Tongue (tissue), 2 donors: ENCODE measurements around the gene PBXIP1. TPM values are rescaled to one million over a fixed set of nuclear protein-coding genes. Genes with fewer than 3 reads are reported as not detected.
"Not testable (repeated sequence)": the region's sequence is repeated elsewhere in the genome, so short reads cannot be mapped to it uniquely, and the experiment has no call there.

Experiments used
- DNase-seq: peaks from one replicate; pipeline ENCODE4 v3.0.0-alpha.2; 2015
- total RNA-seq: library from RNA; depleted of rRNA; stranded (reverse); fragments of >200 nt; gene quantifications from one replicate; pipeline ENCODE4 v1.2.3, GENCODE V29; 2014

PBXIP1 gene
- total RNA-seq, 1 donor from 2014 or later: 222 TPM

DNA sequence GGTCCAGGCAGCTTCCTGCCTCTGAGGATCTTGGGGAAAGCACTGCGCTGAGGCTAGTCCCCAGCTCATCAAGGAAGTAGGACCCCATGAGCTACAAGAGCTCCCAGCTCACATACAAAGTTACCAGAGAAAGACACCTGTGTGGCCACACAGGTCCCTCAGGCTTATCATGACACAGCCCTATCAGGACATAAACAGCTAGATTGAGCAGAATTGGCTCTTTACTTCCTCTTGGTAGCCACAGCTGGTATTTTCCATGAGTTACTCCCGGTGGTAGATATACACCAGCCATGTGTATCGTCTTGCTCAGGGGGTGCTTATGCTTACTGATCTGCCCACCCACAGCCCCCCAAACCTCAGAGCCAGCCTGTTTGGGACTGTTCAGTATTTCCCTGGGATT, 38.7 kb upstream of the PBXIP1 start:
- no peak for DNase-seq

DNA sequence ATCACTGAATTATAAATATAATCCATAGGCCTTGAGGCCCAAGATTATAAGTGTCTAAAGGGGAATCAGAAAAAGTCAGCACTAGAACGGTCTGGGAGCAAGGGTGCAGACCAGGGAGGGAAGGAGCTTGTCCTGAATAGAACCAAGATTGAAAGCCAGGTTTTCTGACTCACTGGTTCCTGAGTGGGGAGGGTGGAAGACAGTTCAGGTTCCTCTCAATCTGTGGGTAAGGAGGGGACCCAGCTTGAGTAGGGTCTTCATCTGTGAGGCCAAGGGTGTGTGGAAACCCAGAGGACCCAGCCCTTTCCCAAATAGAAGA, 38.3 kb upstream of the PBXIP1 start:
- no peak for DNase-seq

DNA sequence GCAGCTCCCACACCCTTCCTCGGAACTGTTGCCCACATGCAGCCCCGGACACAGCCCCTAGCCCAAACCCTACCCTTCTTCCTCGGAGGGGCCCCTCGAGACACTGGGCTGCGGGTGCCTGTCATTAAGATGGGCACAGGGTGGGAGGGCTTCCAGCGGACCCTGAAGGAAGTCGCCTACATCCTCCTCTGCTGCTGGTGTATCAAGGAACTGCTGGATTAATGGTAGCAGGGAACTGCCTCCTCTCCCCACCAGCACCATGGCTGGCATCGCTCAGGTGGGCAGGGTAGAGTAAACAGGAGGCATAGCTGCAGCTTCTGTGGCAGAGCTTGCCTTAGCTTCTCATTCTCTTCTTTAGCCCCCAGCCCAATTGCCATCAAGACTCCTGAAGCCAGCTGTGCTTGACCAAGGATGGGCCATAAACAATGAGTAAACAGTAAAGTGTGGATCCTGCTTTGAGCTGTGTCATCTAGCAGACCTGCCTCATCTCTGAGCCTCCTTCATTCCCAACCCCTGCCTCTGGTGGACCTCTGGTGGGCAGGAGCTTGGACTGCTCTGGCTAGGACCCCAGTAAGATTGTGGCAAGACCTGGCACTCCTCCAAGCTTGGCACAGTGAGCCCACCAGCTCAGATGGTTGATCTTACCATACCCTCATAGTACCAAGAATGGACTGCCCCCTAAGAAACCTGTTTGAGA, 37.8 kb upstream of the PBXIP1 start, which contains the start of gene LENEP:
LENEP (plus strand) TSS at position 15 of the 697 bp plus-strand sequence; CDS start at position 37, 22 bp downstream.
- DNase-seq: no peak

DNA sequence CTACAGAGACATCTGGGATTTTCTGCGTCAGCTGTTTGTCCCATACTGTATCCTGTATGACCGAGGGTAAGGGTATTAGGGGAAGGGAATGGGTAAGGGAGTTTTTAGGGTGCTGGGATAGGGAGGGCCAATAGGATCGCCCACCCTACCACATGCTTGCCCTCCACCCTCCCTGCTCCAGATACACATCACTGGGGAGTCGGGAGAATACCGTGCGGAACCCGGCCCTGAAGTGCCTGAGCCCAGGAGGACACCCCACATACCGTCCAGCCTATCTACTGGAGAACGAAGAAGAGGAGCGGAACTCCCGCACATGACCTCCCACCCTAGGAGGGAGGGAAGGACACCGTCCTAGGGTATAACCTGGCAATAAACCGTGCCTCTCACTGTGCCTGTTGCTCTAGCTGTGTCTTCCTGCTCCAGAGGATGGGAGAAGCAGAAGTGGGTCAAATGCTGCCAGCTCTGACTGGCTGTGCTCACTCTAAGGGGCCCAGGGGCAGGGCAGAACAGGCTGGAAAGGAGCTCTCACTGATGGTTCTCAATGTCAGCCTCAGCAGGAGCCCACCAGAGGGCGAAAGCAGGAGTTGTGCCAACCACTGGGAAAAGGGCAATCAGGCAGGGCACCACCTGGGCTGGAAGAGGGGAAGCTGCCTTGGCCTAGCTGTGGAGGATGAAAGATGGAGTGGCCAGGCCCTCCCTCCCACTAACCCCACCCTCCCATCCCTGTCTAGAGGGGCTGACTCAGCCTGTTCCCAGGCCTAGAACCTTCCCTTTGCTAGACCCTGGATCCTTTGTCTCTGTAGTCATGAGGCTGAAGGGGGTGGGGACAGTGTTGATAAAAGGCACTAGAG, 37.0 kb upstream of the PBXIP1 start:
- no peak for DNase-seq

DNA sequence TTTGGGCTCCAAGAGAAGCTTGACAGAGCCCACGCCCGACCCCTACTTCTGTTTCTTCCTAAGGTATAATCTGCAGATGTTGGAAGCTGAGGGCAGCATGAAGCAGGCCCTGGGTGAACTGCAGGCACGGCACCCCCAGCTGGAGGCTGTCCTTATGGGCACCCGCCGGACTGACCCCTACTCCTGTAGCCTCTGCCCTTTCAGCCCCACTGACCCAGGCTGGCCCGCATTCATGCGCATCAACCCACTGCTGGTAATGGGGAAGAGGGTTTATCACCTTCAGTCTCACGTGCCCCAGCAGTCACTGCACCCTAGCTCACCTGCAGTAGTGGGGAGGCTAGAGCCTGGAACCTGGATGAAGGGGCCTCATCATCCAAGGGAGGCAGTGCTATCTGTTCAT, 34.4 kb upstream of the PBXIP1 start:
- DNase-seq: no peak

DNA sequence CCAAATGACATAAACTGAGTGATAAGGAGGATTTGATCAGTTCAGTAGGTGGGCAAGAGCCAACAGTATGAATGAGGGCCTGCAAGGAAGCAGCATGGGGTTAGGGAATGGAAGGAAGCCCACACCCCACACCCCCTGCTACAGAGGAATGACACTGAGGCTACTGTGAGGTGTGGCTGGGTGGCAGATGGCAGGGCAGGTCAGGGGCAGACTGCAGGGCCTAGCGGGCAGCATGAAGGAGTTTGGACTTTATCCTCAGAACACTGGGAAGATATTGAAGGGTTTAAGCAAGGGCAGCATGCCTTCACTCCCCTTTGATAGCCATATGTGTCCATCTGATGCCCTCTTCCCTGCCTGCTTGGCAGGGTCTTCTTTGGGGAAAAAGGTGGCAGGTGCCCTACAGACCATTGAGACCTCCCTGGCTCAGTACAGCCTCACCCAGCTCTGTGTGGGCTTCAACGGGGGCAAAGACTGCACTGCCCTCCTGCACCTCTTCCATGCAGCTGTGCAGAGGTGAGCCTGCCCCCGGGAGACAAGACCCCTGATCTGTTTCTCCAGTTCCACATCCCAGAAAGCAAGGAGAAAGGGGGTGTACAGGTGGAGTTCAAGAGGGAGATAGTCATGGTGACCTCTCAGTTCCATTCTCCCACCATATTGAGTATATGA, 33.4 kb upstream of the PBXIP1 start:
- no peak for DNase-seq

DNA sequence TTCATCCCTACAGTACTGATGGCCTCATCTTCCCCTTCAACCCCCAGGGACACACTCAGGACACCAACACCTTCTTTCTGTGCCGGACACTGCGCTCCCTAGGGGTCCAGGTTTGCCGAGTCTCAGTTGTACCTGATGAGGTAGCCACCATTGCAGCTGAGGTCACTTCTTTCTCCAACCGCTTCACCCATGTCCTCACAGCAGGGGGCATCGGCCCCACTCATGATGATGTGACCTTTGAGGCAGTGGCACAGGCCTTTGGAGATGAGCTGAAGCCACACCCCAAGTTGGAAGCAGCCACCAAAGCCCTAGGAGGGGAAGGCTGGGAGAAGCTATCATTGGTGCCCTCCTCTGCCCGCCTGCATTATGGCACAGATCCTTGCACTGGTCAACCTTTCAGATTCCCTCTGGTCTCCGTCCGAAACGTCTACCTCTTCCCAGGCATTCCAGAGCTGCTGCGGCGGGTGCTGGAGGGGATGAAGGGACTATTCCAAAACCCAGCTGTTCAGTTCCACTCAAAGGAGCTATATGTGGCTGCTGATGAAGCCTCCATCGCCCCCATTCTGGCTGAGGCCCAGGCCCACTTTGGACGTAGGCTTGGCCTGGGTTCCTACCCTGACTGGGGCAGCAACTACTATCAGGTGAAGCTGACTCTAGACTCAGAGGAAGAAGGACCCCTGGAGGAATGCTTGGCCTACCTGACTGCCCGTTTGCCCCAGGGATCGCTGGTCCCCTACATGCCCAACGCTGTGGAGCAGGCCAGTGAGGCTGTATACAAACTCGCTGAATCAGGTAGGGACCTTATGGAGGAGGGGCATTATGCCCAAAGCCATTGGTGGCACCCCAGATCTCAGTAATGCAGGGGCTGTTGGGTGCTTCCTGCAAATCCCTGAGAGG, 32.4 kb upstream of the PBXIP1 start:
- no peak for DNase-seq

DNA sequence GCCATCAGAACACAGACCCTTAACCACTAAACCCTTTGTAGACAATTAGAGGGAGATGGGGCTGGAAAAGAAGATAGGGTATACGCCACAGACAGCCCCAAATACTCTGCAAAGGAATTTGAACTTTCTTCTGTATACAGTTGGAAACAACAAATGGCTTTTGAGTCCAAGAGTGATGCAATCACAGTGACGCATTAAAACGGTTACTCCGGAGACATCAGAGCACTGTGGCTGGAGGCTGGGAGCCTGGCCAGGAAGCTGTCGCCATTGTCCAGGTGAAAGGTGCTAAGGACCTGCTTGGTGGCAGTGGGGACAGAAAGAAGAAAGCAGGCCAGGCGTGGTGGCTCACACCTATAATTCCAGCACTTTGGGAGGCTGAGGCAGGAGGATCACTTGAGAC, 31.4 kb upstream of the PBXIP1 start:
- DNase-seq: no peak

DNA sequence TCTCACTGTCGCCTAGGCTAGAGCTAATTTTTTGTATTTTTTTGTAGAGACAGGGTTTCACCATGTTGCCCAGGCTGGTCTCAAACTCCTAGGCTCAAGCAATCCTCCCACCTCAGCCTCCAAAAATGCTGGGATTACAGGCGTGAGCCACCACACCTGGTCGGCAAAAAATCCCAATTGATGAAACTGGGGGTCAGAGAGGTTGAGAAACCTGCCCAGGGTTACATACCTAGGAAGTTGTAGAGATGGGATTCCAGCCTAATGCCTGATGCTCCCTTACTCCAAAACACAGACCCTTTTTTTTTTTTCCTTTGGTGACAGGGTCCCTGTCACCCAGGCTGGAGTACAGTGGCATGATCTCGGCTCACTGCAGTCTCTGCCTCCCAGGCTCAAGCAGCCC, 30.8 kb upstream of the PBXIP1 start:
- DNase-seq: not testable (repeated sequence)

DNA sequence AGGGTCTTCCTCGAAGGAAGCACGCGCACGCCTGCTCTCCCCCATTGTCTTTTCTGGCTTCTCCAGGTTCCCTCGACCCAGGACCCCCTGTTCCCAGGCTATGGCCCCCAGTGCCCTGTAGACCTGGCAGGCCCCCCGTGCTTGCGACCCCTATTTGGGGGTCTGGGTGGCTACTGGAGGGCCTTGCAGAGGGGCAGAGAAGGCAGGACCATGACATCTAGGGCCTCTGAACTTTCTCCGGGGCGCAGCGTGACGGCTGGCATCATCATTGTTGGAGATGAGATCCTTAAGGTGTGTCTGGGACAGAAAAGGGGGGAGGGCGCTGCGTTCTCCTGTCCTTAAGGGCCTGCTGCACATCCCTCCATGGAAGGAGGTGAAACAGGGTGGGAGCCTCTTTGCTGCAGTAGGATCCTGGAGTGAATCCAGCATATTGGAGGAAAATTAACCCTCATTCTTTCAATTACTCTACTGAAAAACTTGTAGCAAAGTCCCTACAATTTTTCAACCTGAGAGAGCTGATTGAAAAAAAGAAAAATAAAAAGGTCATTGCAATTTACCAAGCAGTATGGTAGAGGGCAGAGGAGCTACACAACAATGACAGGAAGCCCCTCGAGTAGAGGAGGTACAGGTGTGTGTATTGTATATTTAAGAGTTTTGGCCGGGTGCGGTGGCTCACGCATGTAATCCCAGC, 28.0 kb upstream of the PBXIP1 start:
- no peak for DNase-seq

DNA sequence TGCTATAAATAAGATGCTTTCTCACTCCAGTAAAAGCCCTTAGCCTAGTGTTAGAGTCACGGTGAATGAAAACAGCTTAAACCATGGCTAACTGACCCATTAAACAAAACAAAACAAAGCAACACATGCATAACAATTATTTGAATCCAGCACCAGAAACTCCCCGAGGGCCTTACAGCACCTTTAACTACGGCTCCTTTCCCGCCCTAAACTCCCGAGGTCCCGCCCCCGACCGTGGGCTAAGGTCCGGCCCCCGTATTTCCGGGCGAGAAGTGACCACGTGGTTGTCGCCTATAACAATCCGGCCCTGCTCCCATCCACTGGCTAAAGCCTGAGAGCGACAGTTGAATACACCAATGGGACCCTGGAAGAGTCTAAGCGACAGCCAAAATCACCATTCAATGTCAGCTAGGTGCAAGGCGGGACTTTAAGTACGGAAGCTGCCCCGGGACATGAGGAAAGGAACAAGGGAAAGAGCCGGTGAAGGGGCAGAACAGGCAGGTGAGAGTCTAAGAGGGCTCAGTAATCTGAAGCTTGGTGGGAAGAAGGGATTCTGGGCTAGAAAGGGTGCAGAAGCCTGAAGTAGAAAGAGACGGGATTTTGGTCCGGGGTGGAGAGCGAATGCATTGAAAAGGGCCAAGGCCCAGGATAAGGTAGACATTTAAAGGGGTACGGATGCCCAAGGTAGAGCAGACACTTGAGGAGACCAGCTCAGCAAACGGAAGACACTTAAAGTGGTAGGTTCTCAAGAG, 27.2 kb upstream of the PBXIP1 start, which contains the start of gene FLAD1:
FLAD1 (plus strand) TSS at position 448 of the 752 bp plus-strand sequence. CDS start 351 bp downstream, outside the sequence.
- DNase-seq: peak; percentile 99

DNA sequence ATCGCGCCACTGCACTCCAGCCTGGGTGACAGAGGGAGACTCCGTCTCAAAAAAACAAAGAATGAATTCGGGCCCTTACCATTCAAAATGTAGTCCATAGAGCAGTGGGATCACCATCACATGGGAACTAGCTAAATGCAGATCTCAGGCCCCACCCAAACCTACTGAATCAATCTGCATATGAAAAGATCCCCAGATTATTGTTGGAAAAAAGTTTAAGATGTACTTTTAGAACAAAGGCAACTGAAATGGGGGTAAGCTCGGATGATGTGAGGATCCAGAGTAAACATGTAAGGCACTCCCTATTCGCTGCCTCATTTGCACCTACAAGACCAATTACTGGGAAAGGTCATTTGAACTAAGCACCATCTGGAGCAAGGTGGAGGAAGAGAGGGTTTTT, 26.4 kb upstream of the PBXIP1 start:
- no peak for DNase-seq

DNA sequence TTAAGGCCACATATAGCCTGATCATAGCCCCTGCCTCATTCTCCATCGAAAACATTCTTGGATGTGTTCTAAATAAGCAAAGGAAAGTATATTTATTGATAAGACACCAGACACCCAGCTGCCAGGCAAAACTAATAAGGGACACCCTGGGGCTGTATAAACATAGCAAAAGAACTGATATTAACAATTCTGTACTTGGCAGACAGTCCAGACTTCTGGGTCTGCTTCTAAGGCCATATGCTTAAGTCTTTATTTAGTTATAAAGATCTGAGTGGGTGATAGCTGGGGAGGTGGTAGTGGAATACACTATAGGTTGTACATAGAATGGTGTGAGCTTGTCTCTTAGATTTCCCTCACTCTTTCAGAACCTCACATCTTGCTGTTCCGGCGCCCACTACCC, 22.5 kb upstream of the PBXIP1 start:
- no peak for DNase-seq

DNA sequence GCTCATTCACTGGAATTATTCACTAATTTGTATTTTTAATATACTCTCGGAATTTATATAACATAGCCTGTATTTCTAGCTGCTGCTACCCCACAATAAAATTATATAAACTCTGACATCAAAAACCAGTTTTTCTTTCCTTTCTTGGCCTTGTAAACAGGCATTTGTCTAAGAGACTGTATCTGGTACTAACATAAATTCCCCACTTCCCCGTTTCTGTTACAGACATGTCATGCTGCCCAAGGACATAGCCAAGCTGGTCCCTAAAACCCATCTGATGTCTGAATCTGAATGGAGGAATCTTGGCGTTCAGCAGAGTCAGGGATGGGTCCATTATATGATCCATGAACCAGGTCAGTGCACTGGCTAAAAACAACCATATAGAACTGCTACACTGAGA, 21.9 kb upstream of the PBXIP1 start:
- not testable (repeated sequence) for DNase-seq

DNA sequence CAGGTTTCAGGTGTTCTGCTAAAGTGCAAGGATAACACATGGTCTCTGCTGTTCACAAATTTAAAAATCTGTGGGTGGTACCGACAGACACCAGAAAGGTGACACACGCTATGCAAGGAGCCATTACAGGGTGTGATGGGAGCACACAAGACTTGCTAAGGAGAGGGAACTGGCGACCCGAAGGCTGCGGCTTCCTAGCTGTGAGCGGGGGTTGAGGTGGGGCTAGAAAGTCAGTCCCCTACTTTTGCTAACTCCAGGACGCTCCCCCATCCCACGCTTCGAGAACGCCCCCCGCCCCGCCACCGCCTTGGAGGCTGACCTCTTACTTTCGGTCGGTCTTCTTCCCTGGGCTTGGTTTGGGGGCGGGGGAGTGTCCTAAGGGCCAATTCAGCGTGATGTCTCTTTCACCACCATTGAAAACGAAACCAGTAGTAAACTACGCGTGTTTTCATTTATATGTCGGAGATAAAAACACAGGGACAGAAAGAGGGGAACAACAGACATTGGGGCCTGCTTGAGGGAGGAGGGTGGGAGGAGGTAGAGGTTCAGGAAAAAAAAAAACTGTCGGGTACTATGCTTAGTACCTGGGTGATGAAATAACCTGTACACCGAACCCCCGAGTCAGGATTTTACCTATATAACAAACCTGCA, 19.6 kb upstream of the PBXIP1 start:
- peak; percentile 69 for DNase-seq

DNA sequence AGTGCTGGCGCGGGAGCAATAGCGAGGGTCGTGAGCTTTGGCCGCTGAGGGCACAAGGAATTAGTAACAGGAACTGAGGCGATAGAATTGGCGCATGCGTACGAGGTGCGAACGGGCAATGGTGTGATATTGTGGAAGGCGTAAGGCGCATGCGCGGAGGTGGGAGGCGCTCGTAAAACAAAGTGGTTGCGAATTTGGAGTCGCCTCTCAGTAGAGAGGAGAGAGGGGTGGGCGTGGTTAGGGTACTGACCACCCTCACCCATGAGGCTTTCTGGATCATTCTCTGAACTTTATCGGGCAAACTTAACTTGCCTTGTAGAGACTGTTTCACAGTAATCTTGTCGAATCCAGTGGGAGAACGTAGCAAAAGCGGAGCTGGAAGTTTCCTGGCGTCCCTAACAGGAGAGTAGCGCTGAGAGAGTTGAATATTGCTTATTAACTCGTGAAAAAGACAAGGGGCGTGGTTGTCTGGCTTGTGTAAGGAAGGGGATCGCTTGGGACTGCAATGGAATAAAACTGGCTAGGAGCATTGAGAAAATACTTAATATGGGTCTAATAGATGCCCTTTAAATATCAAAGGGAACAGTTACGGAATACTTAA, 19.0 kb upstream of the PBXIP1 start:
- peak; percentile 100 for DNase-seq

DNA sequence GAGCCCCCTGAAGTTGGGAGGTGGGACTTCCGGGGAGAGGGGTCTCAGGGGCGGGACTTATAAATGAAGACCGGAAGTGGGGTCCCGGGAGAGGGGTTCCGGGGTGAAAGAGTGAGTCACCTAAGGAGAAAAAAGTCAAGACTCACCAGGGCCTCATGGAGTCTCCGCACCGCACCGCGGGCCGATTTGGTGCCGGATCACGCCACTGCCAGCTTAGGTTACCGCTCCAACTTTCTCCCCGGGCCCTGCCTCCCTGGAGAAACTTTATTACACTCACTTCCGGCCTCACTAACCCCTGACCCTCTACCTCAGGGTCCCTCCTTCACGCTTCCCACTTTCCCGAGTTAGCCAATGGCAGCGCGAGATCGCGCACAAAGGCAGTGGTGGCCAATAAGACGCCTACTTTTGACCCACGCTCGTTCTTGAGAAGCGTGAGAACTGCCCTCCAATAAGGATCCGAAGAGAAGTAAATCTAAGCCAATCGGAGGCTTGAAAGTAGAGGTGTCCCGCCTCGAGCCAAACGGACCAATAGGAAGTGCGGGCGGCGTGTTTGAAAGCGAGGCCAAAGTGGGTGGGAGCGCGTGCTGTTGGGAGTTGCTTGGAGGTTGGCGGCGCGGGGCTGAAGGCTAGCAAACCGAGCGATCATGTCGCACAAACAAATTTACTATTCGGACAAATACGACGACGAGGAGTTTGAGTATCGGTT, 18.4 kb upstream of the PBXIP1 start, which contains the start of gene CKS1B:
CKS1B (plus strand) TSS at position 580 of the 706 bp plus-strand sequence; CDS start at position 645, 65 bp downstream.
- DNase-seq: peak; percentile 100

DNA sequence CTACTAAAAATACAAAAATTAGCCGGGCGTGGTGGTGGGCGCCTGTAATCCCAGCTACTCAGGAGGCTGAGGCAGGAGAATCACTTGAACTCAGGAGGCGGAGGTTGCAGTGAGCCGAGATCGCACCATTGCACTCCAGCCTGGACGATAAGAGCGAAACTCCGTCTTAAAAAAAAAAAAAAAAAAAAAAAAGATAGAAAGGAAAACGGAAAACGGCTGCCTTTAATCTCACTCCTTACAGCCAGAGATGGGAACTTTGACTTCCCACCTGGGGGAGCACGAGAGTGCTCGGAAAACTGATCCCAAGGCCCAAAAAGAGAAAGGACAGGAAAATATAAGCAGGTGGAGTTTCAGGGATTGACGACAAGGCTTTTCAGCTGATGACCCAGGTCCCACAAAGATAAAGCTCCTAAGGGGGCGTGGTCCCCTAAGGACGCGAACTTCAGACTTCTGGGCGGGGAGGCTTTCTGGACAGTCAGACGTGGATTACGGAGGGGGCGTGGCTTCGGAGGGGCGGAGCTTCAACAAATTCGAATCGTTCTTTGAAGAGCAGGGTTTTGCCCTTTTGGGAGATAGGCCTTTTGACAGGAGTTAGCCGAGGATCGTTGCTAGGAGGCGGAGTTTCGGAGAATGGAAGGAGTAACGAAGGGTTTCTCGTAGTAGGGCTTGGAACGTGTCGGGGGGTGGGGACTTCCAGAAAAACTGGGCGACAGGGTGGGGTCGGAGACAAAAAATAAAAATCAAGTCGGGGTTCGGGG, 17.6 kb upstream of the PBXIP1 start:
- DNase-seq: peak; percentile 96
